IMR-90 (cell line): ENCODE measurements around the gene IL17C. TPM values are rescaled to one million over a fixed set of nuclear protein-coding genes. Genes with fewer than 3 reads are reported as not detected.

Experiments
- ATAC-seq: fragments of 200-7000 bp; cut with Tn5 transposase; 2 replicates; pipeline ENCODE4 v1.9.1; 2020; ENCODE audit warnings: low read depth, mild to moderate bottlenecking, moderate library complexity
- BruUV-seq: library from RNA; stranded (reverse); fragments of 400-500 nt; replicated peaks from 2 replicates; lab custom pipeline; 2021; lab: Mats Ljungman, UMichigan
- CTCF ChIA-PET: fragments of 300-600 bp; formaldehyde crosslinking; extraction: SDS; loops from one replicate; lab custom pipeline; 2021; ENCODE audit warnings: antibody characterized with exemption; lab: Yijun Ruan, JAX
- POLR2A ChIA-PET: fragments of 300-600 bp; sonication (Branson Sonifier 250); formaldehyde crosslinking; loops from one replicate; lab custom pipeline; 2022; ENCODE audit warnings: antibody characterized with exemption; ENCODE audit not compliant: unreplicated experiment; lab: Charles Lee
- DNase-seq: peaks from one replicate; pipeline ENCODE4 v3.0.0; 2013
- H2AFZ ChIP-seq: replicated peaks from 2 replicates; pipeline ENCODE3; 2013; ENCODE audit warnings: low read length, mild to moderate bottlenecking; ENCODE audit not compliant: poor library complexity
- H2AK5ac ChIP-seq: 2 replicates; pipeline ENCODE4 v1.6.1; 2013; ENCODE audit warnings: low read depth, low read length, inconsistent platforms
- H2AK9ac ChIP-seq: replicated peaks from 2 replicates; pipeline ENCODE3; 2013; ENCODE audit warnings: mild to moderate bottlenecking, low read depth, low read length, moderate library complexity; ENCODE audit not compliant: poor library complexity
- H2BK120ac ChIP-seq: 2 replicates; pipeline ENCODE4 v1.6.1; 2013; ENCODE audit warnings: low read depth, low read length, inconsistent platforms
- H2BK15ac ChIP-seq: 3 replicates; pipeline ENCODE4 v1.6.1; 2013; ENCODE audit warnings: low read depth, low read length, inconsistent platforms
- H2BK20ac ChIP-seq: 2 replicates; pipeline ENCODE4 v1.6.1; 2013; ENCODE audit warnings: low read depth, mild to moderate bottlenecking, inconsistent platforms, low read length, moderate library complexity
- H2BK5ac ChIP-seq: 2 replicates; pipeline ENCODE4 v1.6.1; 2013; ENCODE audit warnings: mild to moderate bottlenecking, low read depth, low read length, inconsistent platforms; ENCODE audit not compliant: poor library complexity, severe bottlenecking
- H3K14ac ChIP-seq: replicated peaks from 2 replicates; pipeline ENCODE4 v1.6.1; 2013; ENCODE audit warnings: low read depth, low read length, inconsistent platforms
- H3K18ac ChIP-seq: 2 replicates; pipeline ENCODE4 v1.6.1; 2013; ENCODE audit warnings: low read depth, low read length, control low read depth
- H3K23ac ChIP-seq: 2 replicates; pipeline ENCODE4 v1.6.1; 2013; ENCODE audit warnings: low read depth, low read length, inconsistent platforms
- H3K27ac ChIP-seq: 2 replicates; pipeline ENCODE4 v1.5.1; 2013; ENCODE audit warnings: mild to moderate bottlenecking, control low read depth, low read length; ENCODE audit not compliant: insufficient read depth
- H3K27me3 ChIP-seq: 2 replicates; pipeline ENCODE4 v1.6.1; 2013; ENCODE audit warnings: low read length; ENCODE audit not compliant: control insufficient read depth, insufficient read depth
- H3K36me3 ChIP-seq: 2 replicates; pipeline ENCODE4 v1.6.1; 2013; ENCODE audit warnings: low read length, mixed read lengths; ENCODE audit not compliant: control insufficient read depth, insufficient read depth
- H3K4ac ChIP-seq: 2 replicates; pipeline ENCODE4 v1.6.1; 2013; ENCODE audit warnings: low read depth, low read length, inconsistent platforms
- H3K4me1 ChIP-seq: 2 replicates; pipeline ENCODE4 v1.6.1; 2013; ENCODE audit warnings: low read length, mixed read lengths; ENCODE audit not compliant: control insufficient read depth, insufficient read depth
- H3K4me2 ChIP-seq: 2 replicates; pipeline ENCODE4 v1.6.1; 2013; ENCODE audit warnings: low read depth, mild to moderate bottlenecking, control low read depth, low read length, moderate library complexity
- H3K4me3 ChIP-seq: 2 replicates; pipeline ENCODE4 v1.5.1; 2013; ENCODE audit warnings: low read depth, mild to moderate bottlenecking, control low read depth, low read length, moderate library complexity; ENCODE audit not compliant: insufficient read depth
- H3K56ac ChIP-seq: 2 replicates; pipeline ENCODE4 v1.6.1; 2013; ENCODE audit warnings: low read length, inconsistent platforms; ENCODE audit not compliant: insufficient read depth; ENCODE audit errors: extremely low read depth
- H3K79me1 ChIP-seq, 2 experiments: 2 replicates each; pipeline ENCODE4 v1.6.1; 2013; ENCODE audit warnings: low read length in 2 of 2, inconsistent platforms in 1 of 2, low read depth in 1 of 2
- H3K9ac ChIP-seq: 2 replicates; pipeline ENCODE4 v1.6.1; 2013; ENCODE audit warnings: low read depth, low read length, control low read depth
- H3K9me1 ChIP-seq: 2 replicates; pipeline ENCODE4 v1.6.1; 2013; ENCODE audit warnings: low read length, inconsistent platforms; ENCODE audit not compliant: insufficient read depth
- H3K9me3 ChIP-seq: 2 replicates; pipeline ENCODE4 v1.6.1; 2013; ENCODE audit warnings: low read length; ENCODE audit not compliant: control insufficient read depth, insufficient read depth
- H4K20me1 ChIP-seq: 2 replicates; pipeline ENCODE4 v1.6.1; 2013; ENCODE audit warnings: low read length, inconsistent platforms; ENCODE audit not compliant: insufficient read depth
- H4K5ac ChIP-seq: 2 replicates; pipeline ENCODE4 v1.6.1; 2013; ENCODE audit warnings: mild to moderate bottlenecking, low read depth, low read length, control low read depth
- H4K8ac ChIP-seq, 2 experiments: 2 replicates each; pipeline ENCODE4 v1.6.1; 2013; ENCODE audit warnings: low read depth in 2 of 2, low read length in 2 of 2, control low read depth in 1 of 2, inconsistent platforms in 1 of 2
- H4K91ac ChIP-seq: 2 replicates; pipeline ENCODE4 v1.6.1; 2013; ENCODE audit warnings: low read depth, low read length, inconsistent platforms; ENCODE audit not compliant: insufficient read depth
- BHLHE40 ChIP-seq: fragments of 150-350 bp; IDR thresholded peaks from 2 replicates; pipeline ENCODE4 v1.6.1; 2016; ENCODE audit warnings: mild to moderate bottlenecking, low read depth, low read length
- CHD1 ChIP-seq: IDR thresholded peaks from 2 replicates; pipeline ENCODE4 v1.6.1; 2012; ENCODE audit warnings: low read depth, low read length, improper control_type of control experiment
- CTCF ChIP-seq: conservative IDR thresholded peaks from 2 replicates; pipeline ENCODE4 v1.5.1; 2012; ENCODE audit warnings: mild to moderate bottlenecking, low read depth, low read length, improper control_type of control experiment
- FOS ChIP-seq: fragments of 150-350 bp; IDR thresholded peaks from 2 replicates; pipeline ENCODE4 v1.6.1; 2016; ENCODE audit warnings: low read depth, low read length
- MAFK ChIP-seq: IDR thresholded peaks from 2 replicates; pipeline ENCODE4 v1.6.1; 2012; ENCODE audit warnings: low read depth, low read length, improper control_type of control experiment
- MAZ ChIP-seq: IDR thresholded peaks from 2 replicates; pipeline ENCODE4 v1.6.1; 2012; ENCODE audit warnings: low read depth, mild to moderate bottlenecking, low read length, improper control_type of control experiment, moderate library complexity, borderline replicate concordance
- MXI1 ChIP-seq: IDR thresholded peaks from 2 replicates; pipeline ENCODE4 v1.6.1; 2012; ENCODE audit warnings: low read depth, mild to moderate bottlenecking, low read length, moderate library complexity, borderline replicate concordance
- POLR2A ChIP-seq: IDR thresholded peaks from 2 replicates; pipeline ENCODE4 v1.6.1; 2012; ENCODE audit warnings: mild to moderate bottlenecking, low read depth, low read length
- RAD21 ChIP-seq: IDR thresholded peaks from 2 replicates; pipeline ENCODE4 v1.6.1; 2012; ENCODE audit warnings: low read length, improper control_type of control experiment
- RCOR1 ChIP-seq: IDR thresholded peaks from 2 replicates; pipeline ENCODE4 v1.6.1; 2012; ENCODE audit warnings: mild to moderate bottlenecking, low read length, improper control_type of control experiment; ENCODE audit not compliant: insufficient replicate concordance
- SMC3 ChIP-seq: fragments of 150-350 bp; IDR thresholded peaks from 2 replicates; pipeline ENCODE4 v1.6.1; 2016; ENCODE audit warnings: low read depth, mild to moderate bottlenecking, antibody characterized with exemption, low read length, moderate library complexity
- USF2 ChIP-seq: fragments of 150-350 bp; IDR thresholded peaks from 2 replicates; pipeline ENCODE4 v1.6.1; 2017; ENCODE audit warnings: mild to moderate bottlenecking, antibody characterized with exemption, low read length, low read depth
- WGBS, 2 experiments: methylation state at CpG; one replicate each; pipeline versions ENCODE4 v1.1.5 to v1.1.7; 2013; ENCODE audit warnings: missing lambda C conversion rate in 2 of 2; ENCODE audit not compliant: insufficient read length in 1 of 2; ENCODE audit errors: extremely low coverage in 2 of 2; 5-methylcytosine and 5-hydroxymethylcytosine counted together
- dilution Hi-C: fragments of 300-500 bp; cut with HindIII; formaldehyde crosslinking; loops from one replicate; pipeline ENCODE4 v1.14.3; 2018; ENCODE audit warnings: low sequenced_read_pairs; ENCODE audit not compliant: unreplicated experiment
- in situ Hi-C: fragments of 300-500 bp; cut with MboI; formaldehyde crosslinking; loops from 3 replicates; pipeline ENCODE4 v1.14.3; 2019; ENCODE audit warnings: low sequenced_read_pairs, inconsistent platforms, mixed read lengths
- intact Hi-C: fragments of 100-400 bp; cut with micrococcal nuclease; formaldehyde crosslinking; loops from 2 replicates; pipeline ENCODE4 v1.10.0; 2022
- polyA plus RNA-seq, 3 experiments: library from polyadenylated mRNA; depleted of rRNA; stranded (reverse); fragments of >200 nt; gene quantifications; 2 replicates each; pipeline ENCODE4 v1.2.3, GENCODE V29; 2012; ENCODE audit warnings: low replicate concordance in 1 of 3
- total RNA-seq: library from RNA; depleted of rRNA; stranded (reverse); fragments of >200 nt; gene quantifications from 2 replicates; pipeline ENCODE4 v1.2.3, GENCODE V29; 2012

The IL17C gene
- total and polyA plus RNA-seq, 2 of the 4 experiments (the other 2 are of a cell fraction), result 0.09 TPM; not detected in 1

- H2BK15ac ChIP-seq, result no peak overlapping the region
- DNase-seq (no peak), ATAC-seq (no peak)
- H3K4ac ChIP-seq, result no peak overlapping the region
- H3K4me1 ChIP-seq, result no peaks in the 10 kb centered on the region
- H3K9ac ChIP-seq, result no peak overlapping the region
- H4K91ac ChIP-seq, result no peak overlapping the region
- H4K5ac ChIP-seq, result no peak overlapping the region
- no peak overlapping the region for H2BK5ac ChIP-seq
- POLR2A ChIA-PET, result no interaction called here
- peaks cover 7% of the 10 kb centered on the region; the same call in 1 of the 2 replicates for H3K36me3 ChIP-seq
- H3K18ac ChIP-seq, result no peak overlapping the region
- no TSS peak for BruUV-seq
- H3K56ac ChIP-seq, result no peak overlapping the region
- in situ Hi-C loops (no loop called here), intact Hi-C loops (no loop called here), dilution Hi-C loops (no loop called here)
- H2BK120ac ChIP-seq, result no peak overlapping the region
- 91% methylated on average over 12 of the region's 22 CpGs; no CpG with 5 or more reads in 1 of the 2 experiments for WGBS, 2 experiments
- H3K9me1 ChIP-seq, result no peaks in the 10 kb centered on the region
- H4K8ac ChIP-seq, result no peak overlapping the region
- H4K20me1 ChIP-seq, result 0 out of 2 replicates have a peak, but pooled peaks cover 9% of the 10 kb centered on the region
- no peak overlapping the region for H2BK20ac ChIP-seq
- no peak overlapping the region for H2AK5ac ChIP-seq
- no peaks in the 10 kb centered on the region for H3K9me3 ChIP-seq
- TF ChIP-seq CHD1, result no peak
- no peak for TF ChIP-seq SMC3
- no peak for TF ChIP-seq POLR2A
- no peak for TF ChIP-seq FOS
- TF ChIP-seq CTCF, result no peak
- TF ChIP-seq RAD21, result no peak
- no peak for TF ChIP-seq MXI1
- no peak for TF ChIP-seq MAZ
- no peak for TF ChIP-seq RCOR1
- no peak for TF ChIP-seq MAFK
- no peak for TF ChIP-seq BHLHE40
- no peak for TF ChIP-seq USF2
- H3K14ac ChIP-seq, result no peak overlapping the region
- H2AK9ac ChIP-seq, result peak overlapping the region; percentile 78
- CTCF ChIA-PET, result no interaction called here
- H2AFZ ChIP-seq, result no peak overlapping the region
- no peak overlapping the region for H3K4me3 ChIP-seq
- H3K79me1 ChIP-seq, result no peaks in the 10 kb centered on the region
- H3K23ac ChIP-seq, result no peak overlapping the region
- no peak overlapping the region for H3K4me2 ChIP-seq
- H3K27ac ChIP-seq, result no peak overlapping the region
- no peaks in the 10 kb centered on the region for H3K27me3 ChIP-seq
These were observed 38.3 kb downstream of the IL17C start for GRCh38 chr16:88676502-88677242.
